Left cardiac atrium (tissue), 4 donors: ENCODE results near the gene USP46. TPM values are rescaled to one million over a fixed set of nuclear protein-coding genes. Genes with fewer than 3 reads are reported as not detected.

ENCODE experiments used
- ATAC-seq, 2 donors: fragments of 200-7000 bp; cut with Tn5 transposase; one replicate each; pipeline ENCODE4 v1.9.1; 2020; ENCODE audit warnings: mild to moderate bottlenecking in 2 of 2, moderate library complexity in 2 of 2
- DNase-seq: peaks from one replicate; pipeline ENCODE4 v3.0.0-alpha.2; 2020
- intact Hi-C, 2 donors: fragments of 100-400 bp; cut with DNase I; formaldehyde crosslinking; loops; one replicate each; pipeline versions ENCODE4 v1.14.1 to v1.15.1; 2022 to 2023
- total RNA-seq, 2 donors: library from RNA; stranded (reverse); fragmentation: NEBNext Ultra II Directional; extraction: Animal tissue kit (Norgen Biotek cat#: 25700); gene quantifications; one replicate each; pipeline ENCODE4 v1.2.1, GENCODE V29; 2021
- donor health status: DM: no; HTN: yes; CAD: no.
- donor health status: DM: no; HTN: yes; CAD: no; lungs with severe emphysema.
- donor health status: DM: yes; HTN: yes; CAD: no.
- donor health status: Dilated cardiomyopathy.

USP46 gene
- total RNA-seq, 2 donors from 2014 or later, result 40.7 to 48.0 TPM

- no peak for DNase-seq
- ATAC-seq, result no peak
- intact Hi-C loops, result no loop called here
Observed at GRCh38 chr4:52628974-52629373, 30.1 kb downstream of the USP46 start.

- DNase-seq, result no peak
- ATAC-seq, result peak in 1 of 2 donors; percentile 30
- intact Hi-C loops, result no loop called here
Observed at GRCh38 chr4:52628543-52628942, 30.6 kb downstream of the USP46 start.

- intact Hi-C loops, result no loop called here
- DNase-seq, result peak; percentile 25
- no peak for ATAC-seq
Observed at GRCh38 chr4:52627876-52628275, 31.2 kb downstream of the USP46 start.

GRCh38 chr4:52625216-52625615, 33.9 kb downstream of the USP46 start:
- DNase-seq, result no peak
- intact Hi-C loops, result no loop called here
- no peak for ATAC-seq

- intact Hi-C loops, result no loop called here
- no peak for ATAC-seq
- no peak for DNase-seq
Observed at GRCh38 chr4:52622564-52622963, 36.5 kb downstream of the USP46 start.

- intact Hi-C loops, result no loop called here
- no peak for DNase-seq
- no peak for ATAC-seq
Observed at GRCh38 chr4:52621567-52621966, 37.5 kb downstream of the USP46 start.

- ATAC-seq (peak in 1 of 2 donors; percentile 23), DNase-seq (no peak)
- intact Hi-C loops, result no loop called here
Observed at GRCh38 chr4:52619591-52619931, 39.5 kb downstream of the USP46 start.

- no peak for ATAC-seq
- intact Hi-C loops, result no loop called here
- DNase-seq, result no peak
Observed at GRCh38 chr4:52618795-52619590, 40.1 kb downstream of the USP46 start.

GRCh38 chr4:52617336-52618020, 41.6 kb downstream of the USP46 start:
- DNase-seq (no peak), ATAC-seq (no peak)
- intact Hi-C loops, result no loop called here

GRCh38 chr4:52614241-52614640, 44.9 kb downstream of the USP46 start:
- intact Hi-C loops, result no loop called here
- DNase-seq, result no peak
- ATAC-seq, result no peak

- intact Hi-C loops, result no loop called here
- no peak for ATAC-seq
- no peak for DNase-seq
Observed at GRCh38 chr4:52612341-52612740, 46.8 kb downstream of the USP46 start.

GRCh38 chr4:52611030-52611555, 48.0 kb downstream of the USP46 start:
- intact Hi-C loops, result no loop called here
- DNase-seq (no peak), ATAC-seq (peak; percentile 82 to 91)

GRCh38 chr4:52606726-52607125, 52.4 kb downstream of the USP46 start:
- no peak for DNase-seq
- ATAC-seq, result peak in 1 of 2 donors; percentile 47
- intact Hi-C loops, result no loop called here

- intact Hi-C loops, result no loop called here
- ATAC-seq (no peak), DNase-seq (no peak)
Observed at GRCh38 chr4:52606040-52606439, 53.1 kb downstream of the USP46 start.

GRCh38 chr4:52604215-52604614, 54.9 kb downstream of the USP46 start:
- ATAC-seq, result peak; percentile 47 to 62
- intact Hi-C loops, result no loop called here
- no peak for DNase-seq

- DNase-seq (no peak), ATAC-seq (peak; percentile 43 to 66)
- intact Hi-C loops, result no loop called here
Observed at GRCh38 chr4:52600275-52600674, 58.8 kb downstream of the USP46 start.

GRCh38 chr4:52595001-52595400, 64.1 kb downstream of the USP46 start:
- intact Hi-C loops, result no loop called here
- ATAC-seq, result no peak
- no peak for DNase-seq

- ATAC-seq, result no peak
- no peak for DNase-seq
- intact Hi-C loops, result no loop called here
Observed at GRCh38 chr4:52592287-52592686, 66.8 kb downstream of the USP46 start.

- DNase-seq (no peak), ATAC-seq (peak; percentile 17 to 57)
- intact Hi-C loops, result no loop called here
Observed at GRCh38 chr4:52588771-52589591, 70.1 kb downstream of the USP46 start.

- ATAC-seq, result peak; percentile 43 to 74
- DNase-seq, result peak; percentile 44
- intact Hi-C loops, result no loop called here
Observed at GRCh38 chr4:52588097-52588496, 71.0 kb downstream of the USP46 start.
